Kidney (tissue), 14 donors: ENCODE data around the gene NRAS. TPM values are rescaled to one million over a fixed set of nuclear protein-coding genes. Genes with fewer than 3 reads are reported as not detected.

ENCODE experiments used
- DNase-seq, 5 donors: peaks; one replicate each; pipeline ENCODE4 v3.0.0-alpha.2; 2013 to 2020
- FAIRE-seq: peaks from 2 replicates; lab custom pipeline; 2012; peaks lifted over from hg19 to GRCh38; lab: Jason Lieb, UNC
- H3K27ac ChIP-seq, 2 donors: one replicate each; pipeline ENCODE4 v1.7.0; 2013; ENCODE audit warnings: low read depth in 2 of 2, low read length in 2 of 2, inconsistent platforms in 1 of 2
- H3K27me3 ChIP-seq: one replicate; pipeline ENCODE4 v1.7.1; 2013; ENCODE audit warnings: low read length, inconsistent platforms; ENCODE audit not compliant: control insufficient read depth, insufficient read depth
- H3K36me3 ChIP-seq, 3 donors: one replicate each; pipeline versions ENCODE4 v1.7.0 to v1.7.1; 2013; ENCODE audit warnings: low read length in 3 of 3, control low read depth in 1 of 3, inconsistent platforms in 1 of 3; ENCODE audit not compliant: insufficient read depth in 3 of 3, control insufficient read depth in 2 of 3
- H3K4me1 ChIP-seq, 3 donors: one replicate each; pipeline versions ENCODE4 v1.7.0 to v1.7.1; 2013; ENCODE audit warnings: low read length in 3 of 3, inconsistent platforms in 1 of 3, low read depth in 1 of 3; ENCODE audit not compliant: control insufficient read depth in 2 of 3, insufficient read depth in 2 of 3
- H3K4me3 ChIP-seq, 3 donors: one replicate each; pipeline versions ENCODE4 v1.7.0 to v1.8.1; 2013; ENCODE audit warnings: low read length in 3 of 3, control low read depth in 1 of 3, inconsistent platforms in 1 of 3
- H3K9ac ChIP-seq, 3 donors: one replicate each; pipeline versions ENCODE4 v1.7.0 to v1.7.1; 2013; ENCODE audit warnings: low read length in 3 of 3, control low read depth in 1 of 3, inconsistent platforms in 1 of 3
- H3K9me3 ChIP-seq, 3 donors: one replicate each; pipeline versions ENCODE4 v1.7.0 to v1.7.1; 2013; ENCODE audit warnings: low read length in 3 of 3, control low read depth in 1 of 3, inconsistent platforms in 1 of 3; ENCODE audit not compliant: control insufficient read depth in 2 of 3, insufficient read depth in 1 of 3
- CTCF ChIP-seq: IDR thresholded peaks from 3 replicates; pipeline ENCODE4 v1.5.1; 2012; ENCODE audit warnings: mild to moderate bottlenecking, moderate library complexity, borderline replicate concordance; ENCODE audit not compliant: insufficient read depth; ENCODE audit errors: extremely low read depth
- intact Hi-C: fragments of 100-400 bp; cut with DNase I; formaldehyde crosslinking; loops from one replicate; pipeline ENCODE4 v1.11.1; 2022
- polyA plus RNA-seq: library from polyadenylated mRNA; stranded (reverse); fragments of 350-450 nt; fragmentation: Illumina TruSeq; extraction: RNeasy Lipid Tissue Mini Kit (QIAGEN cat#74804); gene quantifications from one replicate; pipeline ENCODE4 v1.2.3, GENCODE V29; 2014; ENCODE audit warnings: low read depth, low replicate concordance; ENCODE audit not compliant: insufficient read depth
- total RNA-seq: library from RNA; stranded (reverse); fragmentation: NEBNext Ultra II Directional; extraction: Animal tissue kit (Norgen Biotek cat#: 25700); gene quantifications from one replicate; pipeline ENCODE4 v1.2.1, GENCODE V29; 2021
- donor health status: control.
- donor health status: control.
- donor health status: control.
- donor health status: control.
- donor health status: control.
- donor health status: DM: yes; HTN: yes; CAD: no.
- donor health status: Normal renal cell carcinoma (clear cell type).

The NRAS gene
- total and polyA plus RNA-seq, 2 donors from 2014 or later: 13.3 to 35.2 TPM

GRCh38 chr1:114728553-114728952, 12.0 kb upstream of the NRAS start:
- H3K9me3 ChIP-seq: no peaks in the 10 kb centered on the region
- H3K27ac ChIP-seq: no peak overlapping the region
- H3K4me1 ChIP-seq: no peaks in the 10 kb centered on the region
- H3K27me3 ChIP-seq: no peaks in the 10 kb centered on the region
- no peak for TF ChIP-seq CTCF
- no peak overlapping the region for H3K4me3 ChIP-seq
- intact Hi-C loops: no loop called here
- peaks cover 24 to 53% (median 47%) of the 10 kb centered on the region in 3 donors for H3K36me3 ChIP-seq
- DNase-seq (no peak), FAIRE-seq (no peak)
- no peak overlapping the region for H3K9ac ChIP-seq

- no peak overlapping the region for H3K9ac ChIP-seq
- no peak for TF ChIP-seq CTCF
- peaks cover 28 to 55% (median 52%) of the 10 kb centered on the region in 3 donors for H3K36me3 ChIP-seq
- DNase-seq (no peak), FAIRE-seq (no peak)
- H3K4me3 ChIP-seq: no peak overlapping the region
- no peaks in the 10 kb centered on the region for H3K9me3 ChIP-seq
- no peak overlapping the region for H3K27ac ChIP-seq
- no peaks in the 10 kb centered on the region for H3K27me3 ChIP-seq
- H3K4me1 ChIP-seq: no peaks in the 10 kb centered on the region
- intact Hi-C loops: no loop called here
Measured at GRCh38 chr1:114725230-114725629, 8.7 kb upstream of the NRAS start.

GRCh38 chr1:114723915-114724314, 7.3 kb upstream of the NRAS start:
- peaks cover 25 to 68% (median 62%) of the 10 kb centered on the region in 3 donors for H3K36me3 ChIP-seq
- FAIRE-seq: no peak

More at GRCh38 chr1:114723915-114724314, 7.3 kb upstream of the NRAS start:
- no peaks in the 10 kb centered on the region for H3K4me1 ChIP-seq
- no peak for TF ChIP-seq CTCF
- H3K9me3 ChIP-seq: no peaks in the 10 kb centered on the region
- H3K27me3 ChIP-seq: no peaks in the 10 kb centered on the region
- no peak overlapping the region for H3K4me3 ChIP-seq
- no peak overlapping the region for H3K27ac ChIP-seq
- intact Hi-C loops: no loop called here
- DNase-seq: no peak
- no peak overlapping the region for H3K9ac ChIP-seq
